ENCODE data around the gene CTAGE8. TPM values are rescaled to one million over a fixed set of nuclear protein-coding genes. Genes with fewer than 3 reads are reported as not detected.
A peak's percentile ranks its signal among the peaks of the same experiment; 100 is the strongest.
"Not testable (repeated sequence)": the region's sequence is repeated elsewhere in the genome, so short reads cannot be mapped to it uniquely, and the experiment has no call there.

CTAGE8 gene
- total RNA-seq, 4 donors from 2014 or later, result 0.42 to 1.5 (median 0.71) TPM; not detected in 1

DNA sequence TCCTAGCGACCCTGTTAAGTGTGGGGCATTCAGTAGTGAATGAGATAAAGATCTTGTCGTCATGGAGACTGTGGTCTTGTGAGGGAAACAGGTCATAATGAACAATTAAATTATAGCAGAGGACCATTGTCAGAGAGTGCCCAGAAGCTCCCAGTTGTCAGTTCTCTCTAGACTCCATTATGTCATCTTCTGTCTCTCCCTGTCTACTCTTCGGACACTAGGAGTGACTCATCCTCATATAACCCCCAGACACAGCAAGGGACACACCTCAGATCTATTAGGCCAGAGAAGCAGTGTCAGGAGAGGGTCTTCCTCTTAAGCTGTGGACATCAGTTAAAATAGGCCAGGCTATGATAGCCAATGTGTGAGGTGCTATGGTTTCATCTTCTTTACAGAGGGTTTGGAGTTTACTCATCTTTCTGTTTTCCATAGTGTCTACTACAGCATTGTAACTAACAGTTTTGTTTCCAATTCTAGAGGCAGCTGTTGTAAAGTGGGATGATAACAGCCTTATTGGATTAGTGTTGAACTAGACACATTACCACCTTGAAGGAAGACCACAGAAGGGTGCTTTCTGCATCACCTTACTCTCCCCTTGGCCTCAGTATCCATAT is 18.2 kb upstream of the CTAGE8 start:
- H3K4me3 ChIP-seq; H3K9me3 ChIP-seq; H3K4me1 ChIP-seq; intact Hi-C loops (cut with DNase I); DNase-seq (ENCODE audit: extremely low spot score); H3K27me3 ChIP-seq; H3K27ac ChIP-seq (replicated peaks in 1 of 4); H3K36me3 ChIP-seq: not testable (repeated sequence)
- no CpG with 5 or more reads among the region's 3 CpGs for WGBS

DNA sequence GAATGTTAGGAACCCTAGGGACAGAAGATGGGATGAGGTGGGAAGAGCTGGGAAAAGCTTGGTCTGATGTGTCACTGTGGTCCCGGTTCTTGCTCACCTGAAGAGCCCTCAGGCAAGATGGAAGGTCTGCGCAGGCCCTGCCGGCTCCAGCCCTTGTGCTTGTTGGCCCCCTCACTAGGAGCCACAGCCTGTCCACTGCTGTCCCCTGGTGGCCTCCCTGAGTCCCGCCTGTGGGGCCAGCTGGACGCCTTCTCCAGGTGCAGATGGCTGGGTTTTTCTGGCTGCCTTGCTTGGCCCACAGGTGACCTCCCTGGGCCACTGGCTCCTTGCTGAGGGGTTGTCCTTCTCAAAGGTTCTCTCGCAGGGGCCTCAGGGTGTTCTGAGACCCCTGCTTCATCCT is 14.6 kb upstream of the CTAGE8 start:
- H3K4me3 ChIP-seq; intact Hi-C loops (cut with DNase I); H3K36me3 ChIP-seq; H3K27me3 ChIP-seq; H3K9me3 ChIP-seq; H3K27ac ChIP-seq (replicated peaks in 1 of 4); DNase-seq (ENCODE audit: extremely low spot score); H3K4me1 ChIP-seq: not testable (repeated sequence)
- WGBS, result no CpG with 5 or more reads among the region's 6 CpGs

DNA sequence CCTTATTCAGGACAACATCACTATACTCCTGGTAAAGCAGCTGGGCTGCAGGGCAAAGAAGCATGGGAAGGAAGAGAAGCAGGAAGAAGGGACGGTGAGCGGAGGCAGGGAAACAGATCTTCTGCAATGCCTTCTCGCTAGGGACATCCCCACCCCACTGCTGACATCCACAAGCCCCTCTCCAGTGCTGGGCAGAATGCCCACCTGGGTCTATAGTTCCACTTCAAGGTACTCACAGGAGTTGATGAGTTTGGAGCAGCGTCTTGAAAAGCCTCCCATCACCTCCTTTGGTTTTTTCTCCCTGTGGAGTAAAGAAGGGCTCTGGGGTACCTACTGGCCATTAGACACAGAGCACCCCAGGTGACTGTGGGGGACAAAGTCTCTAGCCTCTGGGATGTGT is 13.4 kb upstream of the CTAGE8 start:
- H3K4me3 ChIP-seq; H3K27ac ChIP-seq (replicated peaks in 1 of 4); DNase-seq (ENCODE audit: extremely low spot score); intact Hi-C loops (cut with DNase I); H3K27me3 ChIP-seq; H3K9me3 ChIP-seq; H3K36me3 ChIP-seq; H3K4me1 ChIP-seq: not testable (repeated sequence)
- WGBS, result 100% methylated on average over 1 of the region's 4 CpGs

DNA sequence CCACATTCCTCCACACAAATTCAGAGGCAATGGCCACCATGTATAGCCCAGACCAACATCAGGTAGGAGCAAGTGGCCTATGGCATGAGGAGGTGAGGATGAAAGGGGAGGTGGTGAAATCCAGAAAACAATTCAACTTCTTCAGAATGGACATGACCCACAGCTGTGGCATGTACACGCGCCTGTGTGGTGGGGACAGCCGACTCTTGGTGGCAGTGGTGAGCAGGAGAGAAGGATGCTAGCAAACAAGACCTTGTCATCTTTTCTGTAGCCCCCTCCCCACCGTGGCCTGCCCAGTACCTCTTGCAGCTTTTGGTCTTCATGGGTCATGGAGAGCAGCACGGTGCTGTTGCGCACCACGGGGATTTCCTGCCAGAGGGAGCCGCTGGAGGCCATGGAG is 12.9 kb upstream of the CTAGE8 start:
- H3K36me3 ChIP-seq; DNase-seq (ENCODE audit: extremely low spot score); H3K27me3 ChIP-seq; intact Hi-C loops (cut with DNase I); H3K9me3 ChIP-seq; H3K27ac ChIP-seq (replicated peaks in 1 of 4); H3K4me3 ChIP-seq; H3K4me1 ChIP-seq: not testable (repeated sequence)
- WGBS, result no CpG with 5 or more reads among the region's 8 CpGs

DNA sequence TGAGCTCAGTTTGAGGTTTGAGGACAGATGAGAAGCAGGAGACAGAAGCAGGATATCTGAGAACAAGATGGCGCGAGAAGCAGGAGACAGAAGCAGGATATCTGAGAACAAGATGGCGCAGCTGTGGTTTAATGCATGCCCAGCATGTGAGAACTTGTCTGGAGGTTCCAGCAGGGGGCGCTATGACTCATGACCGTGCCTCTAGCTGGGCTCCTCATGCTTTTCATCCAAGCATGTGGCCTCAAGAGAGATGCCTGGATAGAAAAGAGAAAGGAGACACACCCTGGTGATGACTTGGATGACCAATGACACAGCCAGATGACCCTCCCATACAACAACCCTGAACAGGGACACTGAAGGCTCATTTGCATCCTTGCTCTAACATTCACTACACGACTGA is 10.9 kb upstream of the CTAGE8 start:
- DNase-seq (ENCODE audit: extremely low spot score); H3K4me3 ChIP-seq; H3K27ac ChIP-seq (replicated peaks in 1 of 4); intact Hi-C loops (cut with DNase I); H3K4me1 ChIP-seq; H3K27me3 ChIP-seq; H3K36me3 ChIP-seq; H3K9me3 ChIP-seq: not testable (repeated sequence)
- WGBS, result 92% methylated on average over 4 of the region's 6 CpGs

DNA sequence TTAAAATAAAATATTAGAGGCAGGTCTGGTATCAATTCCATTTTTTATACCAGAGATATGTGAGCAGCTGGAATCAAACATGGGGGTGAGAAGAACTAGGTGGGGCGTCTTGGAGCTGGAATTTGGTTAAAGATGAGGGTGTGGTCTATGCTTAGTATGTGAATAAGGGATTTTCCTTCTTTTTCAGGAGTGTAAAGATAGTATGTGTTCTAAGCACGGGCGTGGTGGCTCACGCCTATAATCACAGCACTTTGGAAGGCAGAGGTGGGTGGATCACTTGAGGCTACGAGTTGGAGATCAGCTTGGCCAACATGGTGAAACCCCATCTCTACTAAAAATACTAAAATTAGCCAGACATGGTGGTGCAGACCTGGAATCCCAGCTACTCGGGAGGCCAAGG is 6.2 kb upstream of the CTAGE8 start:
- intact Hi-C loops (cut with DNase I); H3K4me1 ChIP-seq: not testable (repeated sequence)
- WGBS, result 92% methylated on average over 5 of the region's 6 CpGs

DNA sequence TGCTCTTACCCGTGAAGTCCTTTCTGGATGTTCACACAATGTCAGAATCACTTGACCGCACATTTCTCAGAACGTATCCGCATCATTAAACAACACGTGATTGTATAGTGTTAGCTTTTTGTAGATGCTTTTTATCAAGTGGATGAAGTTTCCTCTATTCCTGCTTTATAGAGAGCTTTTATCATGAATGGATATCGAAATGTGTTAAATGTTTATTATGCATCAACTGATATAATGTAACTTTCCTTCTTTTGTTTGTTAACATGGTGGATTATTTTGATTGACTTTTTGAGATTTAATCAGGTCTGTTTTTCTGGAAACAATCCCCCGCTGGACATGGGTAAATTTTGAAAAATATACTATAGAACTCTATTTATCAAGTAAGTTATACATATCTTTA is 4.4 kb downstream of the CTAGE8 start, which contains the start of gene OR2A7:
OR2A7 (minus strand) TSS at position 101 of the 400 bp plus-strand sequence. CDS start 5,164 bp downstream, outside the sequence.
- DNase-seq (ENCODE audit: extremely low spot score); H3K4me1 ChIP-seq; H3K27me3 ChIP-seq; H3K9me3 ChIP-seq; intact Hi-C loops (cut with DNase I); H3K27ac ChIP-seq (replicated peaks in 1 of 4); H3K4me3 ChIP-seq; H3K36me3 ChIP-seq: not testable (repeated sequence)
- whole genome bisulfite sequencing, result 89% methylated on average over 5 of the region's 7 CpGs

More for the DNA sequence above, 6.2 kb upstream of the CTAGE8 start:
- not testable (repeated sequence) for H3K27ac ChIP-seq (replicated peaks in 1 of 4); H3K36me3 ChIP-seq; H3K9me3 ChIP-seq; DNase-seq (ENCODE audit: extremely low spot score); H3K27me3 ChIP-seq; H3K4me3 ChIP-seq

DNA sequence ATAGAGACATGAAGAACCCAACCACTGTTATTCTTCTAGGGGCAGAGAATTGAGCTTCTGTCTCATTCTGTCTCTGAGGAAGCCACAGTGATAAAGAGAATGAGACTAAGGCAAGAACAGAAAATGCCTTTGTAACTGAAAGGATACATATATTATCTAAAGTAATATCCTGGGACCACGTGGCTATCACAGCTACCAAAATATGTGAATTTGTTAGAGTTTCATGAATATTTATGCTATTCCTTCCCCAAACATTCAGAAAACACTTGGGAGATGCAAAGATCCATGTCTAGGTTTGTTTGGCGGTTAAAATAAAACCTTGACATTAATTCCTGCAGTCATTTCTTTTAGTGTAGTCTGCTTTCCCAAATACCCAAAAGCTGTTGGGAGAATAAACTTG is 7.0 kb downstream of the CTAGE8 start:
- H3K4me1 ChIP-seq; H3K27ac ChIP-seq (replicated peaks in 1 of 4); DNase-seq (ENCODE audit: extremely low spot score); H3K9me3 ChIP-seq; H3K36me3 ChIP-seq; H3K4me3 ChIP-seq; H3K27me3 ChIP-seq; intact Hi-C loops (cut with DNase I): not testable (repeated sequence)
- WGBS, result no CpG with 5 or more reads among the region's 2 CpGs

DNA sequence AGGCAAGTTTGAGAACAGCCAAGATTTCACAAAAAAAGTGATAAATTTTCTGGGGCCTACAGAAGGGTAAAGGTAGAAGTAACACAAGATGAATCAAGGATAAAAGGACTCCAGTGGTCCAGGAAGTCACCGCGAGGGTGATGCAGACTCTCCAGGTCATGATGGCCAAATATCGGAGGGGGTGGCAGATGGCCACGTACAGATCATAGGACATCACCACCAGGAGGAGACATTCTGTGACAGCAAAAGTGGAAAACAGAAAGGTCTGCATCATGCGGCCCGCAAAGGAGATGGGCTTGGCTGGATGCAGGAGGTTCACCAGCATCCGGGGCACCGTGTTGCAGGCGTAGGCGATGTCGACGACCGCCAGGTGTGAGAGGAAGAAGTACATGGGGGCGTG is 10.0 kb downstream of the CTAGE8 start:
- H3K4me1 ChIP-seq; H3K27ac ChIP-seq (replicated peaks in 1 of 4); H3K9me3 ChIP-seq; H3K27me3 ChIP-seq; H3K36me3 ChIP-seq; intact Hi-C loops (cut with DNase I); H3K4me3 ChIP-seq; DNase-seq (ENCODE audit: extremely low spot score): not testable (repeated sequence)
- WGBS, result no CpG with 5 or more reads among the region's 14 CpGs

DNA sequence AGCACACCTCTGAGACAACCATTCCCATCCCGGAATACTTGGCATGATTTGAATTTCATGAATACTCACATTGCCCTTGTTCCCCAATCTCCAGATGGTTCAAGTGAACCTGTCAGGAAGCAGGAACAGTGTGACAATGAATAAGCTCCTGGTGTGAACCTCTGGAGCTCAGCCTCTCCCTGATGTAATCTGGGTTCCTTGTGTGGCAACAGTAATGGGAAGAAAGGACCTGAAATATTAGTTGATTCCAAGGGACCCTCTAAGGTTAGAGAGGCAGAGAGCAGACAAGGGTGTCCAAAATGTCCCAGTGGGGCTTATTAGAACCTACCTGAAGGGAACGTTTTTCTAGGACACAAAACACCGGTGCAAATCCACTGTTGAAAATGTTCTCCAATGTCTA is 13.0 kb downstream of the CTAGE8 start:
- peak; percentile 64 for DNase-seq (ENCODE audit: extremely low spot score)
- WGBS, result 75% methylated on average over 3 of the region's 3 CpGs

More for the DNA sequence above, 13.0 kb downstream of the CTAGE8 start:
- no peak overlapping the region for H3K4me3 ChIP-seq
- intact Hi-C loops (cut with DNase I), result no loop called here
- H3K4me1 ChIP-seq, result no peaks in the 10 kb centered on the region
- no peaks in the 10 kb centered on the region for H3K9me3 ChIP-seq
- no peaks in the 10 kb centered on the region for H3K27me3 ChIP-seq
- TF ChIP-seq, protein P1, sequence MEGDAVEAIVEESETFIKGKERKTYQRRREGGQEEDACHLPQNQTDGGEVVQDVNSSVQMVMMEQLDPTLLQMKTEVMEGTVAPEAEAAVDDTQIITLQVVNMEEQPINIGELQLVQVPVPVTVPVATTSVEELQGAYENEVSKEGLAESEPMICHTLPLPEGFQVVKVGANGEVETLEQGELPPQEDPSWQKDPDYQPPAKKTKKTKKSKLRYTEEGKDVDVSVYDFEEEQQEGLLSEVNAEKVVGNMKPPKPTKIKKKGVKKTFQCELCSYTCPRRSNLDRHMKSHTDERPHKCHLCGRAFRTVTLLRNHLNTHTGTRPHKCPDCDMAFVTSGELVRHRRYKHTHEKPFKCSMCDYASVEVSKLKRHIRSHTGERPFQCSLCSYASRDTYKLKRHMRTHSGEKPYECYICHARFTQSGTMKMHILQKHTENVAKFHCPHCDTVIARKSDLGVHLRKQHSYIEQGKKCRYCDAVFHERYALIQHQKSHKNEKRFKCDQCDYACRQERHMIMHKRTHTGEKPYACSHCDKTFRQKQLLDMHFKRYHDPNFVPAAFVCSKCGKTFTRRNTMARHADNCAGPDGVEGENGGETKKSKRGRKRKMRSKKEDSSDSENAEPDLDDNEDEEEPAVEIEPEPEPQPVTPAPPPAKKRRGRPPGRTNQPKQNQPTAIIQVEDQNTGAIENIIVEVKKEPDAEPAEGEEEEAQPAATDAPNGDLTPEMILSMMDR (IDR thresholded peaks at IDR 0.05), result no peak
- TF ChIP-seq POLR2AphosphoS5 (IDR thresholded peaks at IDR 0.05), result no peak
- no peak for TF ChIP-seq EP300 (IDR thresholded peaks at IDR 0.05)
- H3K36me3 ChIP-seq, result no peaks in the 10 kb centered on the region
- H3K27ac ChIP-seq (replicated peaks in 1 of 4), result no peak overlapping the region
